ENCODE data around the gene GAS1.

The GAS1 gene

DNA sequence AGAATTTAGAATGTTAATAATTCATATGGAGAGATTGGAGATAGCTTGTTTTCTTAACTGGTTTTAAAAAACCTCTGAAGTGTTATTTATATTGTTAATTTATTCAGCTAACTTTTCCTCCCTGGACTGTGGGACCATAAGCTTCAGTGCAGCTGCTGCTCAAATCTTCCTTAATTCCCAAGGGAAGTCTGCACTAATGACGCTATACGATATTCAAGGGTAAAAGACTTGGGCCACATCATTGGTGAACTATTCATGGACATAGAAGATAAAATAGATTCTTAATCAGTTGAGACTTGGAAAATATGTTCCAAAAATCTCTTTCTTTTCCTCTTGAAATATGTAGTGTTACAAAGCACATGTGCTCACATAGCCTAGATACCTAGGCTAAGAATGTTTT, 31.1 kb upstream of the GAS1 start:
- no peaks in the 10 kb centered on the region for H3K4me1 ChIP-seq

GRCh38 chr9:86977205-86977835, 30.0 kb upstream of the GAS1 start:
- TF ChIP-seq CTCF (IDR thresholded peaks at IDR 0.05; ENCODE audit: low read depth, low read length) = no peak
- no peaks in the 10 kb centered on the region for H3K36me3 ChIP-seq
- H3K4me3 ChIP-seq (ENCODE audit: low read depth, low read length) = no peak overlapping the region
- no peak for DNase-seq
- no peaks in the 10 kb centered on the region for H3K27me3 ChIP-seq
- no peaks in the 10 kb centered on the region for H3K4me1 ChIP-seq
- no peaks in the 10 kb centered on the region for H3K9me3 ChIP-seq

More for the DNA sequence above, 31.1 kb upstream of the GAS1 start:
- DNase-seq = no peak
- no peak for TF ChIP-seq CTCF (IDR thresholded peaks at IDR 0.05; ENCODE audit: low read depth, low read length)
- H3K36me3 ChIP-seq = no peaks in the 10 kb centered on the region
- no peaks in the 10 kb centered on the region for H3K9me3 ChIP-seq
- H3K27me3 ChIP-seq = no peaks in the 10 kb centered on the region
- no peak overlapping the region for H3K4me3 ChIP-seq (ENCODE audit: low read depth, low read length)

- H3K9me3 ChIP-seq = no peaks in the 10 kb centered on the region
- DNase-seq = no peak
- no peaks in the 10 kb centered on the region for H3K36me3 ChIP-seq
- no peaks in the 10 kb centered on the region for H3K4me1 ChIP-seq
- TF ChIP-seq CTCF (IDR thresholded peaks at IDR 0.05; ENCODE audit: low read depth, low read length) = no peak
- no peaks in the 10 kb centered on the region for H3K27me3 ChIP-seq
- no peak overlapping the region for H3K4me3 ChIP-seq (ENCODE audit: low read depth, low read length)
These were observed 28.3 kb upstream of the GAS1 start for GRCh38 chr9:86975606-86976005.

GRCh38 chr9:86975036-86975435, 27.7 kb upstream of the GAS1 start:
- no peak for DNase-seq
- Histone ChIP-seq H3K4me3 (ENCODE audit: low read depth, low read length) (no peak overlapping the region), H3K27me3 (no peaks in the 10 kb centered on the region), H3K4me1 (no peaks in the 10 kb centered on the region), H3K9me3 (no peaks in the 10 kb centered on the region), H3K36me3 (no peaks in the 10 kb centered on the region)
- TF ChIP-seq CTCF (IDR thresholded peaks at IDR 0.05; ENCODE audit: low read depth, low read length) = no peak

GRCh38 chr9:86974421-86974820, 27.1 kb upstream of the GAS1 start:
- Histone ChIP-seq H3K9me3 (no peaks in the 10 kb centered on the region), H3K27me3 (no peaks in the 10 kb centered on the region), H3K4me3 (ENCODE audit: low read depth, low read length) (no peak overlapping the region), H3K4me1 (no peaks in the 10 kb centered on the region), H3K36me3 (no peaks in the 10 kb centered on the region)
- TF ChIP-seq CTCF (IDR thresholded peaks at IDR 0.05; ENCODE audit: low read depth, low read length) = no peak
- no peak for DNase-seq

DNA sequence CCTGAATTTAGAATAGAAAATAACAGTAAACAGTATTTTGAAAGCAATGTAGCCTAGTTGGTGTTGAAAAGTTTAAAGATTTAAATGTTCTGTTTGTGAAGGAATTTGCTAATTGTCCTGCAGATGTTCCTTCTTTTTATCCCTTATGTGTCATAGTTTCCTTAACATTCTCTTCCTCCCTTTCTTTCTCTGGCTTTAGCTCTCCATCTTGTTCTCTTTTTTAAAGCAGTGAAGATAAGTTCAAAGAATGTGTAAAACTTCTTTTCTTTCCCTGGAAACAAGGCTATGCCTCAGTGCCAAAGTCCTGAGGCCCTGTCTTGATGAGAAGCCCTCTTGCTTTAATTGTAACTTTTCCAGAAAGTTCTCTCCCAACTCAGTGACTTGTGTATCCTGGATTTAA, 24.4 kb upstream of the GAS1 start:
- H3K27me3 ChIP-seq = no peaks in the 10 kb centered on the region; the same call in 1 of the 2 replicates
- no peak overlapping the region for H3K4me3 ChIP-seq (ENCODE audit: low read depth, low read length)
- no peaks in the 10 kb centered on the region for H3K9me3 ChIP-seq
- H3K36me3 ChIP-seq = no peaks in the 10 kb centered on the region
- H3K4me1 ChIP-seq = no peaks in the 10 kb centered on the region
- no peak for DNase-seq
- TF ChIP-seq CTCF (IDR thresholded peaks at IDR 0.05; ENCODE audit: low read depth, low read length) = no peak
